Heart left ventricle (tissue), 16 donors: Measurements from ENCODE around the gene CDC42EP4. TPM values are rescaled to one million over a fixed set of nuclear protein-coding genes. Genes with fewer than 3 reads are reported as not detected.

Experiments
- ATAC-seq, 4 donors: fragments of 200-7000 bp; cut with Tn5 transposase; one replicate each; pipeline ENCODE4 v1.9.1; 2020 to 2022; ENCODE audit warnings: moderate library complexity in 4 of 4, mild to moderate bottlenecking in 3 of 4, moderate number of reproducible peaks in 1 of 4
- DNase-seq, 5 donors: peaks; one replicate each; pipeline ENCODE4 v3.0.0-alpha.2; 2020
- H3K27ac ChIP-seq, 12 donors: fragments of 200-600 bp; sonication (generic) in 4 of 12; one replicate each; pipeline versions ENCODE4 v1.5.0 to v1.8.0; 2016 to 2022; ENCODE audit warnings: mild to moderate bottlenecking in 2 of 12
- H3K27me3 ChIP-seq, 9 donors: fragments of 200-600 bp; sonication (generic) in 2 of 9; one replicate each; pipeline versions ENCODE4 v1.5.1 to v1.8.0; 2016 to 2022; ENCODE audit warnings: mild to moderate bottlenecking in 3 of 9
- H3K36me3 ChIP-seq, 9 donors: fragments of 200-600 bp; sonication (generic) in 2 of 9; one replicate each; pipeline versions ENCODE4 v1.5.0 to v1.8.0; 2018 to 2022; ENCODE audit warnings: mild to moderate bottlenecking in 2 of 9
- H3K4me1 ChIP-seq, 12 donors: fragments of 200-600 bp; sonication (generic) in 4 of 12; one replicate each; pipeline versions ENCODE4 v1.5.0 to v1.8.0; 2016 to 2022; ENCODE audit warnings: mild to moderate bottlenecking in 3 of 12
- H3K4me3 ChIP-seq, 12 donors: fragments of 200-600 bp; sonication (generic) in 4 of 12; one replicate each; pipeline versions ENCODE4 v1.5.0 to v1.8.0; 2017 to 2022; ENCODE audit warnings: mild to moderate bottlenecking in 9 of 12, moderate library complexity in 4 of 12
- H3K9me3 ChIP-seq, 12 donors: fragments of 200-600 bp; sonication (generic) in 4 of 12; one replicate each; pipeline versions ENCODE4 v1.5.0 to v1.8.0; 2016 to 2022; ENCODE audit warnings: mild to moderate bottlenecking in 1 of 12
- CTCF ChIP-seq, 12 donors: fragments of 200-600 bp; sonication (generic) in 4 of 12; IDR thresholded peaks; one replicate each; pipeline versions ENCODE4 v1.5.0 to v1.8.0; 2018 to 2022; ENCODE audit warnings: antibody characterized with exemption in 12 of 12, mild to moderate bottlenecking in 5 of 12
- POLR2A ChIP-seq, 2 donors: fragments of 450-650 bp; IDR thresholded peaks; one replicate each; pipeline ENCODE4 v1.6.1; 2017; ENCODE audit warnings: antibody characterized with exemption in 2 of 2, mild to moderate bottlenecking in 2 of 2, moderate library complexity in 2 of 2
- WGBS, 4 donors: extraction: QIAGEN DNeasy Blood & Tissue Kit in 2 of 4; methylation state at CpG; one replicate each; pipeline versions ENCODE4 v1.1.5 to v1.1.7; 2013 to 2018; 5-methylcytosine and 5-hydroxymethylcytosine counted together
- intact Hi-C, 10 donors: fragments of 100-400 bp; cut with DNase I; formaldehyde crosslinking; loops; one replicate each; pipeline versions ENCODE4 v1.11.1 to v1.14.2; 2022
- polyA plus RNA-seq, 2 donors: library from polyadenylated mRNA; stranded (reverse); fragments of 200-250 nt; gene quantifications; one replicate each; pipeline ENCODE4 v1.2.3, GENCODE V29; 2013
- total RNA-seq, 9 donors: library from RNA; depleted of rRNA in 2 of 9; stranded (reverse); fragments of >200 nt in 2 of 9; fragmentation: NEBNext Ultra II Directional in 3 of 9; extraction: Animal tissue kit (Norgen Biotek cat#: 25700) in 3 of 9; gene quantifications; one replicate each; pipeline versions ENCODE4 v1.1.0 to v1.2.4, GENCODE V29; 2016 to 2023
- donor health status: ischemic (EF 13 %, LVEDD 7.1; RV severe dilation, severe dysfunction).
- donor health status: healthy with polysubstance abuse.
- donor health status: DM: no; HTN: yes; CAD: no.
- donor health status: DM: no; HTN: no; CAD: no.
- donor health status: ischemic (EF 25% LVEDD 6.9; RV normal size, moderate dysfunction).
- donor health status: ischemic (EF 25% LVEDD 5.7; RV mildly dilated, moderate dysfunction).
- donor health status: healthy.
- donor health status: DM: yes; HTN: yes; CAD: no.
- donor health status: ischemic (EF 35%, LVEDD 5.7; RV mildly dilated, moderate dysfunction).
- donor health status: nonischemic (EF 11% LVEDD 7.7; RV severe dilation, severe dysfunction).
- donor health status: DM: yes; HTN: yes; CAD: no.
- donor health status: PGD.
- donor health status: ischemic (EF 29% LVEDD 5.4; RV normal size, mild dysfunction).
- donor health status: nonischemic (EF 23%, LVEDD 6.1; RV moderate dilation, normal function).

Gene CDC42EP4
- total and polyA plus RNA-seq, 11 donors, result 18.6 to 103 (median 37.5) TPM

GRCh38 chr17:73261952-73262675 is 49.7 kb downstream of the CDC42EP4 start:
- Histone ChIP-seq H3K27ac (peak overlapping the region in 1 of 12 donors; percentile 24), H3K4me1 (peaks cover 0 to 6% (median 0%) of the 10 kb centered on the region in 12 donors), H3K9me3 (no peaks in the 10 kb centered on the region), H3K36me3 (no peaks in the 10 kb centered on the region), H3K4me3 (no peak overlapping the region), H3K27me3 (no peaks in the 10 kb centered on the region)
- intact Hi-C loops, result no loop called here
- ATAC-seq (no peak), DNase-seq (no peak)
- 84 to 93% (median 90%) methylated on average over 13 to 19 of the region's 19 CpGs for WGBS, 4 donors
- no peak for TF ChIP-seq CTCF (IDR thresholded peaks at IDR 0.05)
- no peak for TF ChIP-seq POLR2A (IDR thresholded peaks at IDR 0.05)

GRCh38 chr17:73261617-73261951 is 50.2 kb downstream of the CDC42EP4 start, which contains the start of gene CPSF4L:
Gene CPSF4L (minus strand): TSS chr17:73261880. CDS start chr17:73261818, 62 bp downstream.
- intact Hi-C loops, result no loop called here
- WGBS, 4 donors, result 88 to 98% (median 94%) methylated on average over 8 to 9 of the region's 9 CpGs
- DNase-seq (no peak), ATAC-seq (no peak)
- TF ChIP-seq POLR2A (IDR thresholded peaks at IDR 0.05) (no peak), CTCF (IDR thresholded peaks at IDR 0.05) (no peak)
- Histone ChIP-seq H3K27ac (peak within 1 kb of the TSS in 1 of 12 donors; percentile 24), H3K27me3 (no peaks in the 10 kb centered on the region), H3K36me3 (no peaks in the 10 kb centered on the region), H3K4me1 (peaks cover 0 to 6% (median 0%) of the 10 kb centered on the region in 12 donors), H3K9me3 (no peaks in the 10 kb centered on the region), H3K4me3 (no peak within 1 kb of the TSS)

GRCh38 chr17:73257516-73257915 is 54.3 kb downstream of the CDC42EP4 start:
- intact Hi-C loops, result loop anchor here in 7 of 10 donors (2.0 to 10.0 kb wide), 7 partner anchors 47 to 917 kb away; partner anchors contain the start of gene CDC42EP4 (in 1 of the 7)
- no peaks in the 10 kb centered on the region for H3K9me3 ChIP-seq
- no peak overlapping the region for H3K27ac ChIP-seq
- WGBS, 4 donors, result 82 to 89% (median 86%) methylated on average over 6 of the region's 6 CpGs
- H3K4me3 ChIP-seq, result no peak overlapping the region
- no peaks in the 10 kb centered on the region for H3K27me3 ChIP-seq
- DNase-seq (no peak), ATAC-seq (no peak)
- H3K4me1 ChIP-seq, result peaks cover 0 to 12% (median 0%) of the 10 kb centered on the region in 12 donors
- TF ChIP-seq POLR2A (IDR thresholded peaks at IDR 0.05) (no peak), CTCF (IDR thresholded peaks at IDR 0.05) (no peak)
- no peaks in the 10 kb centered on the region for H3K36me3 ChIP-seq

- ATAC-seq (no peak), DNase-seq (no peak)
- TF ChIP-seq POLR2A (IDR thresholded peaks at IDR 0.05) (no peak), CTCF (IDR thresholded peaks at IDR 0.05) (no peak)
- no peak overlapping the region for H3K4me3 ChIP-seq
- no peaks in the 10 kb centered on the region for H3K9me3 ChIP-seq
- H3K27me3 ChIP-seq, result no peaks in the 10 kb centered on the region
- intact Hi-C loops, result loop anchor here in 8 of 10 donors (1.0 to 10.0 kb wide), 9 partner anchors 49 to 919 kb away; partner anchors contain the start of gene CDC42EP4 (in 1 of the 8)
- no peak overlapping the region for H3K27ac ChIP-seq
- no peaks in the 10 kb centered on the region for H3K36me3 ChIP-seq
- H3K4me1 ChIP-seq, result peaks cover 0 to 9% (median 0%) of the 10 kb centered on the region in 12 donors
- 92 to 100% (median 98%) methylated on average over 2 to 3 of the region's 3 CpGs for WGBS, 4 donors
These were observed 55.6 kb downstream of the CDC42EP4 start for GRCh38 chr17:73256220-73256619.
